H1 (cell line): ENCODE data around the gene NFIA.

Source experiments
- CTCF ChIP-seq, 3 experiments: IDR thresholded peaks; 1 replicate in 2 of 3; 2 replicates in 1 of 3; pipeline versions ENCODE4 v1.5.1 to v1.6.1; 2011; ENCODE audit warnings: low read length in 3 of 3, mild to moderate bottlenecking in 3 of 3, inconsistent platforms in 2 of 3, low read depth in 1 of 3, moderate library complexity in 1 of 3; ENCODE audit not compliant: insufficient read depth in 1 of 3; ENCODE audit errors: control extremely low read depth in 1 of 3
- FOSL1 ChIP-seq: IDR thresholded peaks from 2 replicates; pipeline ENCODE4 v1.6.1; 2011; ENCODE audit warnings: mild to moderate bottlenecking, low read depth, low read length, moderate library complexity; ENCODE audit not compliant: insufficient read depth
- MAFK ChIP-seq: IDR thresholded peaks from 2 replicates; pipeline ENCODE4 v1.6.1; 2012; ENCODE audit warnings: low read depth, mild to moderate bottlenecking, improper control_type of control experiment, low read length
- POLR2A ChIP-seq, 2 experiments: IDR thresholded peaks; 1 replicate in 1 of 2; 2 replicates in 1 of 2; pipeline ENCODE4 v1.6.1; 2011; ENCODE audit warnings: low read depth in 2 of 2, low read length in 2 of 2, mild to moderate bottlenecking in 2 of 2; ENCODE audit errors: control extremely low read depth in 1 of 2
- POLR2AphosphoS5 ChIP-seq: IDR thresholded peaks from 2 replicates; pipeline ENCODE4 v1.6.1; 2011; ENCODE audit warnings: low read depth, low read length
- RFX5 ChIP-seq: IDR thresholded peaks from 2 replicates; pipeline ENCODE4 v1.6.1; 2011; ENCODE audit warnings: low read depth, low read length, improper control_type of control experiment, borderline replicate concordance
- RXRA ChIP-seq: IDR thresholded peaks from 2 replicates; pipeline ENCODE4 v1.6.1; 2011; ENCODE audit warnings: low read depth, mild to moderate bottlenecking, low read length, moderate library complexity; ENCODE audit not compliant: insufficient read depth
- SIX5 ChIP-seq: IDR thresholded peaks from 2 replicates; pipeline ENCODE4 v1.6.1; 2011; ENCODE audit warnings: mild to moderate bottlenecking, low read depth, low read length
- YY1 ChIP-seq: IDR thresholded peaks from 2 replicates; pipeline ENCODE4 v1.6.1; 2011; ENCODE audit warnings: low read depth, mild to moderate bottlenecking, low read length

- TF ChIP-seq YY1 = no peak
- no peak for TF ChIP-seq MAFK
- TF ChIP-seq FOSL1 = no peak
- no peak for TF ChIP-seq CTCF (IDR thresholded peaks at IDR 0.05; ENCODE audit: control extremely low read depth in 1 of 3, insufficient read depth in 1 of 3, low read depth in 1 of 3, low read length in 3 of 3)
- no peak for TF ChIP-seq RXRA
- TF ChIP-seq POLR2AphosphoS5 = no peak
- TF ChIP-seq SIX5 = no peak
- TF ChIP-seq POLR2A (IDR thresholded peaks at IDR 0.05; ENCODE audit: control extremely low read depth in 1 of 2, low read depth in 2 of 2, low read length in 2 of 2) = no peak
- TF ChIP-seq RFX5 = no peak
These were observed 311.2 kb downstream of the NFIA start for GRCh38 chr1:61393575-61393974.
